Measurements from ENCODE around the gene NUDT13.

Gene NUDT13

GRCh38 chr10:73110345-73110849 is at the start of gene NUDT13:
TSS of gene NUDT13 (plus strand) at chr10:73110455. CDS start at chr10:73114366, 3,911 bp downstream.
- peak within 1 kb of the TSS; percentile 69; the same call in 1 of the 2 replicates for H3K9ac ChIP-seq (ENCODE audit: low read depth, low read length)
- H3K4me1 ChIP-seq (ENCODE audit: insufficient read depth, low read length), result no peaks in the 10 kb centered on the region
- peak within 1 kb of the TSS; percentile 65 for H3K4me3 ChIP-seq (ENCODE audit: low read length)
- H3K9me3 ChIP-seq (ENCODE audit: insufficient read depth, low read depth, low read length), result no peaks in the 10 kb centered on the region; the same call in 1 of the 2 replicates
- H3K27ac ChIP-seq (ENCODE audit: low read length), result peak within 1 kb of the TSS; percentile 57
- no peaks in the 10 kb centered on the region for H3K36me3 ChIP-seq (ENCODE audit: insufficient read depth, low read depth, low read length)
- no peaks in the 10 kb centered on the region for H3K27me3 ChIP-seq (ENCODE audit: insufficient read depth, low read length)

GRCh38 chr10:73060738-73061635 is 49.3 kb upstream of the NUDT13 start:
- H3K4me1 ChIP-seq (ENCODE audit: insufficient read depth, low read length), result no peaks in the 10 kb centered on the region
- no peaks in the 10 kb centered on the region for H3K9me3 ChIP-seq (ENCODE audit: insufficient read depth, low read depth, low read length)
- H3K4me3 ChIP-seq (ENCODE audit: low read length), result no peak overlapping the region
- H3K9ac ChIP-seq (ENCODE audit: low read depth, low read length), result no peak overlapping the region
- H3K27me3 ChIP-seq (ENCODE audit: insufficient read depth, low read length), result no peaks in the 10 kb centered on the region
- H3K36me3 ChIP-seq (ENCODE audit: insufficient read depth, low read depth, low read length), result peaks cover 9% of the 10 kb centered on the region; the same call in 1 of the 2 replicates
- no peak overlapping the region for H3K27ac ChIP-seq (ENCODE audit: low read length)

GRCh38 chr10:73061743-73062142 is 48.5 kb upstream of the NUDT13 start:
- no peaks in the 10 kb centered on the region for H3K4me1 ChIP-seq (ENCODE audit: insufficient read depth, low read length)
- H3K4me3 ChIP-seq (ENCODE audit: low read length), result no peak overlapping the region
- no peaks in the 10 kb centered on the region for H3K27me3 ChIP-seq (ENCODE audit: insufficient read depth, low read length)
- H3K27ac ChIP-seq (ENCODE audit: low read length), result no peak overlapping the region
- no peaks in the 10 kb centered on the region for H3K9me3 ChIP-seq (ENCODE audit: insufficient read depth, low read depth, low read length)
- H3K36me3 ChIP-seq (ENCODE audit: insufficient read depth, low read depth, low read length), result peaks cover 9% of the 10 kb centered on the region; the same call in 1 of the 2 replicates
- H3K9ac ChIP-seq (ENCODE audit: low read depth, low read length), result no peak overlapping the region

GRCh38 chr10:73065441-73065840 is 44.8 kb upstream of the NUDT13 start:
- Histone ChIP-seq H3K9me3 (ENCODE audit: insufficient read depth, low read depth, low read length) (no peaks in the 10 kb centered on the region), H3K27ac (ENCODE audit: low read length) (no peak overlapping the region), H3K4me1 (ENCODE audit: insufficient read depth, low read length) (no peaks in the 10 kb centered on the region), H3K27me3 (ENCODE audit: insufficient read depth, low read length) (no peaks in the 10 kb centered on the region), H3K9ac (ENCODE audit: low read depth, low read length) (no peak overlapping the region), H3K4me3 (ENCODE audit: low read length) (no peak overlapping the region), H3K36me3 (ENCODE audit: insufficient read depth, low read depth, low read length) (peaks cover 18% of the 10 kb centered on the region; the same call in 1 of the 2 replicates)

- Histone ChIP-seq H3K36me3 (ENCODE audit: insufficient read depth, low read depth, low read length) (peaks cover 19% of the 10 kb centered on the region), H3K4me3 (ENCODE audit: low read length) (no peak overlapping the region), H3K27me3 (ENCODE audit: insufficient read depth, low read length) (no peaks in the 10 kb centered on the region), H3K9me3 (ENCODE audit: insufficient read depth, low read depth, low read length) (no peaks in the 10 kb centered on the region), H3K4me1 (ENCODE audit: insufficient read depth, low read length) (no peaks in the 10 kb centered on the region; the same call in 1 of the 2 replicates), H3K27ac (ENCODE audit: low read length) (no peak overlapping the region), H3K9ac (ENCODE audit: low read depth, low read length) (no peak overlapping the region)
These were observed 36.6 kb upstream of the NUDT13 start for GRCh38 chr10:73073627-73074026.

GRCh38 chr10:73075829-73076228 is 34.4 kb upstream of the NUDT13 start:
- no peaks in the 10 kb centered on the region for H3K27me3 ChIP-seq (ENCODE audit: insufficient read depth, low read length)
- no peak overlapping the region for H3K4me3 ChIP-seq (ENCODE audit: low read length)
- H3K27ac ChIP-seq (ENCODE audit: low read length), result no peak overlapping the region
- H3K4me1 ChIP-seq (ENCODE audit: insufficient read depth, low read length), result no peaks in the 10 kb centered on the region; the same call in 1 of the 2 replicates
- no peaks in the 10 kb centered on the region for H3K9me3 ChIP-seq (ENCODE audit: insufficient read depth, low read depth, low read length)
- H3K9ac ChIP-seq (ENCODE audit: low read depth, low read length), result no peak overlapping the region
- peaks cover 17% of the 10 kb centered on the region for H3K36me3 ChIP-seq (ENCODE audit: insufficient read depth, low read depth, low read length)

GRCh38 chr10:73076360-73077183 is 33.7 kb upstream of the NUDT13 start:
- H3K36me3 ChIP-seq (ENCODE audit: insufficient read depth, low read depth, low read length), result peaks cover 14% of the 10 kb centered on the region
- no peak overlapping the region for H3K9ac ChIP-seq (ENCODE audit: low read depth, low read length)
- H3K4me3 ChIP-seq (ENCODE audit: low read length), result no peak overlapping the region
- H3K27ac ChIP-seq (ENCODE audit: low read length), result no peak overlapping the region
- H3K27me3 ChIP-seq (ENCODE audit: insufficient read depth, low read length), result no peaks in the 10 kb centered on the region
- H3K4me1 ChIP-seq (ENCODE audit: insufficient read depth, low read length), result no peaks in the 10 kb centered on the region; the same call in 1 of the 2 replicates
- no peaks in the 10 kb centered on the region for H3K9me3 ChIP-seq (ENCODE audit: insufficient read depth, low read depth, low read length)

- H3K4me1 ChIP-seq (ENCODE audit: insufficient read depth, low read length), result no peaks in the 10 kb centered on the region; the same call in 1 of the 2 replicates
- H3K36me3 ChIP-seq (ENCODE audit: insufficient read depth, low read depth, low read length), result no peaks in the 10 kb centered on the region
- H3K27me3 ChIP-seq (ENCODE audit: insufficient read depth, low read length), result no peaks in the 10 kb centered on the region
- H3K27ac ChIP-seq (ENCODE audit: low read length), result no peak overlapping the region
- no peak overlapping the region for H3K4me3 ChIP-seq (ENCODE audit: low read length)
- H3K9ac ChIP-seq (ENCODE audit: low read depth, low read length), result no peak overlapping the region
- no peaks in the 10 kb centered on the region for H3K9me3 ChIP-seq (ENCODE audit: insufficient read depth, low read depth, low read length)
These were observed 30.3 kb upstream of the NUDT13 start for GRCh38 chr10:73079779-73080541.

GRCh38 chr10:73083221-73083620 is 27.0 kb upstream of the NUDT13 start:
- no peak overlapping the region for H3K4me3 ChIP-seq (ENCODE audit: low read length)
- no peak overlapping the region for H3K27ac ChIP-seq (ENCODE audit: low read length)
- H3K27me3 ChIP-seq (ENCODE audit: insufficient read depth, low read length), result no peaks in the 10 kb centered on the region
- no peaks in the 10 kb centered on the region for H3K9me3 ChIP-seq (ENCODE audit: insufficient read depth, low read depth, low read length)
- H3K36me3 ChIP-seq (ENCODE audit: insufficient read depth, low read depth, low read length), result no peaks in the 10 kb centered on the region
- no peak overlapping the region for H3K9ac ChIP-seq (ENCODE audit: low read depth, low read length)
- no peaks in the 10 kb centered on the region for H3K4me1 ChIP-seq (ENCODE audit: insufficient read depth, low read length)

GRCh38 chr10:73084209-73084608 is 26.0 kb upstream of the NUDT13 start:
- H3K36me3 ChIP-seq (ENCODE audit: insufficient read depth, low read depth, low read length), result no peaks in the 10 kb centered on the region
- no peaks in the 10 kb centered on the region for H3K4me1 ChIP-seq (ENCODE audit: insufficient read depth, low read length)
- H3K9ac ChIP-seq (ENCODE audit: low read depth, low read length), result no peak overlapping the region
- H3K4me3 ChIP-seq (ENCODE audit: low read length), result no peak overlapping the region
- no peaks in the 10 kb centered on the region for H3K9me3 ChIP-seq (ENCODE audit: insufficient read depth, low read depth, low read length)
- no peak overlapping the region for H3K27ac ChIP-seq (ENCODE audit: low read length)
- H3K27me3 ChIP-seq (ENCODE audit: insufficient read depth, low read length), result no peaks in the 10 kb centered on the region

- H3K27ac ChIP-seq (ENCODE audit: low read length), result no peak overlapping the region
- H3K4me3 ChIP-seq (ENCODE audit: low read length), result no peak overlapping the region
- no peak overlapping the region for H3K9ac ChIP-seq (ENCODE audit: low read depth, low read length)
- no peaks in the 10 kb centered on the region for H3K36me3 ChIP-seq (ENCODE audit: insufficient read depth, low read depth, low read length)
- no peaks in the 10 kb centered on the region for H3K9me3 ChIP-seq (ENCODE audit: insufficient read depth, low read depth, low read length)
- no peaks in the 10 kb centered on the region for H3K27me3 ChIP-seq (ENCODE audit: insufficient read depth, low read length)
- H3K4me1 ChIP-seq (ENCODE audit: insufficient read depth, low read length), result no peaks in the 10 kb centered on the region
These were observed 23.4 kb upstream of the NUDT13 start for GRCh38 chr10:73086816-73087215.
